ENCODE data around the gene ZNF536. TPM values are rescaled to one million over a fixed set of nuclear protein-coding genes. Genes with fewer than 3 reads are reported as not detected.

Gene ZNF536
- total and polyA plus RNA-seq, 2 of the 13 experiments (the other 11 are each of a cell fraction or from before 2014, with no cell fraction given), result not detected

GRCh38 chr19:30467239-30467638 lies 95.1 kb downstream of the ZNF536 start:
- FAIRE-seq (no peak), ATAC-seq (no peak)

More at GRCh38 chr19:30467239-30467638, 95.1 kb downstream of the ZNF536 start:
- intact Hi-C loops (cut with micrococcal nuclease; ENCODE audit: unreplicated experiment) (no loop called here), in situ Hi-C loops (cut with HindIII; ENCODE audit: extremely low pct_ligation_motif_present, low pct_unique_long_range_greater_than_20kb) (no loop called here)
- H3K9me3 ChIP-seq (ENCODE audit: low read length), result no peaks in the 10 kb centered on the region
- ChIA-PET CTCF (ENCODE audit: low intra/inter-chr PET ratio, low total read pairs) (no interaction called here), POLR2A (no interaction called here)
- H3K27me3 ChIP-seq (ENCODE audit: control insufficient read depth in 1 of 2, insufficient read depth in 2 of 2, low read length in 2 of 2), result no peaks in the 10 kb centered on the region
- no peak overlapping the region for H3K27ac ChIP-seq (ENCODE audit: extremely low read length, insufficient read depth, low read length)
- no peak overlapping the region for H3K9ac ChIP-seq (ENCODE audit: insufficient read depth, low read depth, low read length)
- DNase-seq (ENCODE audit: low spot score), result no peak
- H3K4me2 ChIP-seq (ENCODE audit: low read depth, low read length), result no peak overlapping the region
- no peak overlapping the region for H2AFZ ChIP-seq (ENCODE audit: low read length)
- no peaks in the 10 kb centered on the region for H4K20me1 ChIP-seq (ENCODE audit: insufficient read depth, low read length)
- no peak overlapping the region for H3K4me3 ChIP-seq (replicated peaks in 1 of 3; ENCODE audit: insufficient read depth in 1 of 3, low read depth in 2 of 3, low read length in 3 of 3)
- 1% methylated on average over 4 of the region's 4 CpGs for WGBS (ENCODE audit: low lambda C conversion rate)
- no TSS peak for BruUV-seq (replicated peaks)
- H3K36me3 ChIP-seq (replicated peaks in 1 of 2; ENCODE audit: control insufficient read depth in 1 of 2, insufficient read depth in 2 of 2, low read length in 2 of 2), result no peaks in the 10 kb centered on the region
- TF ChIP-seq SCMH1 (CRISPR knock-in tag; IDR thresholded peaks at IDR 0.05; ENCODE audit: borderline replicate concordance), result no peak
- TF ChIP-seq ARNT (IDR thresholded peaks at IDR 0.05), result no peak
- TF ChIP-seq NFYC (CRISPR knock-in tag; IDR thresholded peaks at IDR 0.05), result no peak
- no peak for TF ChIP-seq ZNF468 (CRISPR knock-in tag; IDR thresholded peaks at IDR 0.05)
- TF ChIP-seq ATF6 (CRISPR knock-in tag; conservative IDR thresholded peaks at IDR 0.05), result no peak
- TF ChIP-seq ZNF142 (CRISPR knock-in tag; IDR thresholded peaks at IDR 0.05), result no peak
- TF ChIP-seq TGIF2 (CRISPR knock-in tag; IDR thresholded peaks at IDR 0.05), result no peak
- no peak for TF ChIP-seq ZNF660 (CRISPR knock-in tag; IDR thresholded peaks at IDR 0.05; ENCODE audit: borderline replicate concordance, low read depth)
- TF ChIP-seq HMG20A (CRISPR knock-in tag; IDR thresholded peaks at IDR 0.05; ENCODE audit: borderline replicate concordance), result no peak
- TF ChIP-seq ATF3 (CRISPR knock-in tag; IDR thresholded peaks at IDR 0.05), result no peak
- H3K79me2 ChIP-seq (ENCODE audit: insufficient read depth, low read length), result no peaks in the 10 kb centered on the region
- no peaks in the 10 kb centered on the region for H3K4me1 ChIP-seq (ENCODE audit: insufficient read depth, low read length)
